ELR (cell line): Measurements from ENCODE around the gene OTOG.

ENCODE experiments used
- DNase-seq: peaks from one replicate; pipeline ENCODE4 v3.0.0-alpha.2; 2015; ENCODE audit warnings: low read depth

The OTOG gene

DNA sequence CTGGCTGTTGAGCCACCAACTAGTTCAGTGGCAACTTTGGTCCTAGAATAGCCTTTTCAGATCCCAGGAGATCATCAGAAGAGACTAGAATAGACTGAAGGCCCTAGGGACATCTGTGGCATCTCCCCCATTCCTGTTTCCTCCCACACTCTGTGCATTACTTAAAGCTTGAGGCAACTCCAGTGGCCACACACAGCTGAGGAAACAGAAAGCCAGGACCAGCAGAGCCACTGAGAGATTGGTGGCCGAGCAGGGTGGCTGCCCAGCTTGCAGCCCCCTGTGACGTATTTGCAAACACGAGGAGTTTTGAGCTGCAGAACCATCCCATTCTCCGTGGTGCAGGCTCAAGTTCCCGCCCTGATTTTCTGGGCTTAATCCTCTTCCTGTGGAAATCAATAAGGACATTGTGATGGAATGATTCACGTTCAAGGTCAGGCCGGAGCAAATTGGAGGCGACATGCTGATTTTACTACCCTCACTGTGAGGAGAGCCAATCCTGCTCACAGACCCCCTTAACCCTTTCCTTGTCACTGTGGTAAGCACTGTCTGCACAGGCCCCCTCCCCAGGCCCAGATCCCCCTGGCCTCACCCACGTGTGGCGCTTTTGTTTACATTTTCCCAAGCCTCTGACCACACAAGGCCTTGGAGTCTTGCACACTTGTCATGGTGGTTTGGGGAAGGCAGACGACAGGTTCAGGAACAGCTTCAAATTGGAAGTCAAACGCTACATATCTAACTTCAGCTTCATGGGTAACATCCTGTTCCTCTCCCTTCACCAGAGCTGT, 103.3 kb downstream of the OTOG start:
- peak; percentile 80 for DNase-seq

- DNase-seq, result no peak
Measured at GRCh38 chr11:17651061-17651460, 104.0 kb downstream of the OTOG start.

DNA sequence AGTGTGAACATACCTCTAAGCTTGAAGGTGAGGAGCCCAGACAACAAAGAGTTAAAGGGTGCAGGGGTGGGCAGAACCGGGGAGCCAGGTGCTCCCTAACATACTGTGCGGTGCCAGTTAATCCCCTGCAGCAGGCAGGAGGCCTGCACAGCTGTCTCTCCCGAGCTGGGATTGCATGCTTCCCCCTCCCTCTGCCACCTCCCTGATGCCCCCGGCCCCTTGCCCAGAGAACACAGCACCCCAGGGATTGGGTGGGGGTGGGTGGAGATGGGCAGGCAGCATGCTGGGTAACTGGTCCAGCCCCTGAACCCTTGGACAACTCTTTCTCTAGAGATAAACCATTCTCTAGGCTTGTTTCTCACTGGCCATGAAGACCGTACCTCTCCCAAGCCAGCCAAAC, 104.6 kb downstream of the OTOG start:
- DNase-seq, result no peak

- DNase-seq, result no peak
Measured at GRCh38 chr11:17652556-17652955, 105.5 kb downstream of the OTOG start.

- no peak for DNase-seq
Measured at GRCh38 chr11:17653611-17654010, 106.6 kb downstream of the OTOG start.

- no peak for DNase-seq
Measured at GRCh38 chr11:17655682-17656081, 108.6 kb downstream of the OTOG start.

DNA sequence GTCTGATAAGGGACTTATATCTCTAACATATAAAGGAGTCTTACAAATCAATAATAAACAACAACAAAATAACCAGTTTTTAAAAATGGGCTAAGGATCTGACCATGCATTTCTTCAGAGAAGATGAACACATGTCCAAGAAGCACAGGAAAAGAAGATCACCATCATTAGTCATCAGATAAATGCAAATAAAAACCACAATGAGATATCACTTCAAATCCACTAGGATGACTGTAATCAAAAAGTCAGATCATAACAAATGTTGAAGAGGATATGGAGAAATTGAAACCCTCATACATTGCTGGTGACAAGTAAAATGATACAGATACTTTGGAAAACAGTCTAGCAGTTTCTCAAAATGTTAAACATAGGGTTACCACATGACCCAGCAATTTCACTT, 111.2 kb downstream of the OTOG start:
- peak; percentile 60 for DNase-seq

DNA sequence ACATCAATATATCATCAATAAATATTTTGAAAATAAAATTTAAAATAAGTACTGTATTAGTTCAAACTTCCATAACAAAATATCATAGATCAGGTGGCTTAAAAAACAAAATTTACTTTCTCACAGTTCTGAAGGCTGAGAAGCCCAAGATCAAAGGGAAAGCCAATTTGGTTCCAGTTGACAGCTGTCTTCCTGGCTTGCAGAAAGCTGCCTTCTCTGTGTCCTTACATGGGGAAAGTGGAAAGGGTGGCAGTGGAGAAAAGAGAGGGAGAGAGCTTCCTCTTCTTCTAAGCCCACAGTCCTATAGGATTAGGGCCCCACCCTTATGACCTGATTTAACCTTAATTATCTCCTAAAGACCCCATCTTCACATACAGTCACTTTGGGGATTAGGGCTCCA, 121.1 kb downstream of the OTOG start:
- DNase-seq, result no peak

DNA sequence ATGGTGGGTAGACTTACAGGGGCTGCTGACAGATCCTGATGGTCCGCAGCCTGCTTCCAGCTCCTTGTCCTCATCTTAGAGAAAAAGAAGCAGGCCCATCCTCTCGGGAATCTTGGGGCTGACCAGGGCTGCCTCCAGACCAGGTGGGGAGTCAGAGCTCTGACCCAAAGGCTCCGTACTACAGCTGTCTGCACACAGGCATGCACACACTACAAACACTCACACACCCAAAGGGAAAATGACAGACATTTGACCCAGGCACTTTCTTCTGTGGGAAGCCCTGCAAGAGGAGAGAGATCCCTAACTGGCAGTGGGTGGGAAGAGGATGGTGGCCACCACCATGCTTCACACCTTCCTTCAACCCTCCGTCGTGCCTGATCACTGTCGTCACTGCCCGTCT, 125.4 kb downstream of the OTOG start:
- DNase-seq, result no peak

DNA sequence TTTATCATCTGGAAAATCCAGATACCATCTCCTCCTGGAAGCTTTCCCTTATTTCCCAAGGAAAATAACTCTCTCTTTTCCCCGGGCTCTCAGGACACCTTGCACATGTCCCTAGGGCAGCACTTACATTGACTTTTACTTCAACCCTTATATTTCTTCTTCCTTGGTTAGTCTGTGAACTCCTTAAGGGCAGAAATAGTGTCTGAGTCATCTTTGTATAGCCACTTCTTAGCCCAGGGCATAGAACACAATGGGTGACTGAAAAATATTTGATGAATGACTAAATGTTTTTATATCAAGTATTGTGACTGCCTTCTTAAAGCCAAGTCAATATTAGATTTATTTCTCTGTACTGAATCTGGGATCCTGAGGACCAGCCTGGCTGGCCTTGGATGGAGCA, 126.9 kb downstream of the OTOG start:
- DNase-seq, result peak; percentile 85

- no peak for DNase-seq
Measured at GRCh38 chr11:17682848-17683247, 135.8 kb downstream of the OTOG start.

GRCh38 chr11:17683377-17684161, 136.5 kb downstream of the OTOG start:
- peak; percentile 92 for DNase-seq

- DNase-seq, result no peak
Measured at GRCh38 chr11:17684550-17684949, 137.5 kb downstream of the OTOG start.

DNA sequence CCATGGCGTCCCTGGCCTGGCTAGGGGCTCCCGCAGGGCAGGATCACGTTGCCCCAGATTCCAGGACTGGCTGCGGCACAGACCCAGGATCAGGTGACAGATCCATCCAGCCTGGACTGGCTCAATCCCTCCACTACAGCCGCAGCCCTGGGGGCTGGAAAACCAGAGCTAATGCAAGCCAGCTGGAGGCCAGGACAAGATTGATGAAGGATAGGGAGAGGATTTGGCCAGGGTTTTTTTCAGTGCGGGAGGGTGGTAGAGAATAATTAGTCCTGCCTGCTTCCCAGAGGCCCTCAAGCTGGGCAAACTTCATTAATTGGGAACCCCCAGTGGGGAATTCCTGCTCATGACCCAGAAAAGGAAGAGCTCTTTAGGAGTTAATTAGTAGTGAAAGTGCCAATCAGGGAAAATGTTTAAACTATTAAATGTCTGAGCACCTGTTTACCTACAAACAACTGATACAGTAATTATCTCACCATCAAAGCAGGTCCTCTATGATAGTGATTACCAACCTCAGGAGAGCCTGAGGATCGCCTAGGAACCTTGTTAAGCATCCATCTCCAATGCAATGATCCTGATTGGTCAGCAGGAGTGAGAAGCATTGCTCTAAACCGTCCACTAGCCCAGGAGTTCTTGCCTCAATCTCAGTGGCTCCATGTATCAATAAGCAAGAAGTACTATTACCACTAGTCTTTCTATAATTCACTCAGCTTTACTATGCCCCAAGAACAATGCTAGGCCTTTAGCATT, 139.3 kb downstream of the OTOG start:
- DNase-seq, result no peak

DNA sequence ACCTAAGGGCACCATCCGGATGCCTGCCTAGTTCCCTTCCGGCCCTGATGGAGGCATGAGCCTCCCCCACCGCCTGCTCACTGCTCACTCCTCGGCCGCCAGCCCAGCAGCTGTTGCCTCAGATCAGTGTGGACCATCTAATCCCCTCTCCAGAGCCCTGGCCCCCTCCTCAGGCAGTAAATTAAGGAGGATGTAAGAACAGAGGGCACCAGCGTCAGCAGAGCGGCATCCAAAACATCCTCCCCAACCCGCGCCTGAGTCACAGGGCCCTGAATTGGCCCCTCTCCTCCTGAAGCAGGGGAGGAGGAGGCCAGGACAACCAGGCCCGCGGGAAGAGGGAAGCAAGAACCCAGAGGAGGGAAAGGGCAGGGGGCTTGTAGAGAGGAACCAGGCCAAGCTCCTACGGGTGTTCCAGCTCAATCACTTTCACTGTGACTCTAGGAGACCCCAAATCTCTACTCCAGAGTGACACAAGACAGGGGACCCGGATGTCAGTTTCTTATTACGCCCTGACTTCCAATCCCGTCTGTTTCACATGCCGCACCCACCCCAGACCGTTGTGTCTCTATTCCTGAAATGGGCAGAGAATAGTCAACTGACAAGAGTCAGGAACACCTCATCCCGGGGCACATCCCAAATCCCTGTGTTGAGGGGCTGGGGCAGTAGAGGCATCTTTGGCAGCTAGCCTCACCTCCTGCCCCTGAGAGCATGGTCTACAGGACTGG, 141.0 kb downstream of the OTOG start:
- no peak for DNase-seq

GRCh38 chr11:17691550-17691949, 144.5 kb downstream of the OTOG start:
- DNase-seq, result no peak

DNA sequence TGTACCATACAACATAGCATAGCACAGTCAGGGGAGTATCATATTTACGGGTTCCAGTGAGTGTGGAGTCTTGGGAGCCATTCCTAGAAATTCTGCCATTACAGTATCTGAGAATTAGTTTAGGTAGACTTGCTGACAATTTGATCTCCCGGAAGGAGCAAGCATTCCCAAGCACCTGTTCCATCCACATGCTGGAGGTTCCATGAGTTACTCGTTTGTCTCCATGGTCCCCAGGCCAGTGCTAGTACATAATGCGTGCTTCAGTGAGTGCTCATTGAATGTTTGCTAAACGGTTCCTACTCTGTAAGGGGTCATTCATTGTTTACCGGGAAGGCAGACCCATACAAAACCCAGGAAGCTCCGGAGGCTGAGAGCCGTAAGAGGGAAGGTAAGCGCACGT, 144.9 kb downstream of the OTOG start:
- DNase-seq, result no peak

DNA sequence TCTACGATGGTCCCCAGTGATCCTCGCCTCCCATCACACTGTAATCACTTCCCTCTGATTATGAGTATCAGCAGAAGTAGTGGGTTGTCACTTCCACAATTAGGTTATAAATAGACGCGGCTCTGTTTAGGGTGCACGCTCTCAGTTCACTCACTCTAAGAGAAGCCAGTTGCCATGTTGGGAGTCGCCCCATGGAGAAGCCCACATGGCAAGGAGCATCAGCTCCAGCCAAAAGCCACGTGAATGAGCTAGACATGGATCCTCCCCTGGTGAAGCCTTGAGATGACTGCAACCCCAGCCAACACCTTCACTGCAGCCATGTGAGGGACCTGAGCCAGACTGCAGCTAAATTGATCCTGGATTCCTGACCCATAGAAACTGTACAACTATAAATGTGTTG, 145.9 kb downstream of the OTOG start:
- DNase-seq, result no peak

GRCh38 chr11:17693531-17693930, 146.5 kb downstream of the OTOG start:
- no peak for DNase-seq

DNA sequence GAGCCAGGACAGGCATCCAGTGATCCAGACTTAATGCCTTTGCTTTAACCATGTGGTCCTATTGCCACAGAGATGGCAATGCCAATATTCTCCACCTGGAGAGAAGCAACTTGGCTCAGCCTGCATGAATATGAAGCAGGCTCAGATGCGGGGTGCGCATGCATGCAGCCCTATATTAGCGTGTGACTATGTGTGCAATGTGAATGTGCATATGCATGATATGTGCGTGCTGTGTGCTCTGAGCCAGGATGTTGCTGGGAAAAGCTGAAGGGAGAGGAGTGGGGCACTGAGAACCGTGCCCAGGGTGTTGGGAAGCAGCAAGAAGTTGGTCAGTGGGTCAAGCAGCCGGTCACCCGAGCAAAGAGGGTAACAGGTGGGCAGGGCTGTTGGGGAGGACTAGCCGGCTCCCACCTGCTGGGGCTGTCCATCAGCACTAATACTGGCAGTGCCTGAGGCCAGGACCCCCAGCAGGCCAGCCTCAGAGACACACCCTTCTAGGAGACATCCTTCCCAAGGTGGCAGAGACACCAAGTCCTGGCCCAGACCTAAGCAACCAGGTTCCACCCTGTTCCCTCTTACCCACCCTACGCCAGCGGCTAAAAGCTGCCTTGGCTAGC, 147.5 kb downstream of the OTOG start:
- no peak for DNase-seq
